ENCODE data around the gene WAS. TPM values are rescaled to one million over a fixed set of nuclear protein-coding genes. Genes with fewer than 3 reads are reported as not detected.

The WAS gene
- total and polyA plus RNA-seq, 2 of the 8 experiments (the other 6 are each of a cell fraction or from before 2014, with no cell fraction given): 0.63 to 0.65 TPM

- H3K4ac ChIP-seq (replicated peaks; ENCODE audit: insufficient read length, low read depth, low read length): no peak overlapping the region
- no peak overlapping the region for H4K91ac ChIP-seq (replicated peaks; ENCODE audit: insufficient read length, low read length)
- H3K36me3 ChIP-seq (ENCODE audit: control insufficient read depth in 2 of 4, insufficient read depth in 4 of 4, low read length in 3 of 4): no peaks in the 10 kb centered on the region
- WGBS, 2 experiments (ENCODE audit: extremely low coverage in 1 of 2, insufficient coverage in 1 of 2, insufficient read length in 1 of 2, insufficient replicate concordance in 2 of 2, low coverage in 1 of 2, low lambda C conversion rate in 2 of 2, missing lambda C conversion rate in 1 of 2): 87% methylated on average over 4 of the region's 7 CpGs; no CpG with 5 or more reads in 1 of the 2 experiments
- no peak overlapping the region for H3K14ac ChIP-seq (ENCODE audit: insufficient read length)
- DNase-seq (ENCODE audit: low read depth in 1 of 2, low spot score in 2 of 2) (no peak), FAIRE-seq (no peak)
- H4K5ac ChIP-seq (ENCODE audit: insufficient read length, low read depth, low read length): no peak overlapping the region
- no peak overlapping the region for H3K18ac ChIP-seq (ENCODE audit: extremely low read depth, low read length)
- no peaks in the 10 kb centered on the region for H3K27me3 ChIP-seq (replicated peaks in 1 of 4; ENCODE audit: control insufficient read depth in 3 of 4, extremely low read depth in 1 of 4, insufficient read depth in 3 of 4, low read length in 3 of 4)
- H2BK12ac ChIP-seq (ENCODE audit: low read depth, low read length): no peak overlapping the region
- ChIA-PET POLR2A (ENCODE audit: partially characterized antibody) (interaction anchor here (0.8 to 1.7 kb wide), 4 partner anchors 9 to 29 kb away, joined by 3 to 8 read pairs (median 4); no protein-coding TSS in a partner anchor), CTCF (ENCODE audit: partially characterized antibody) (no interaction called here)
- H3K4me2 ChIP-seq (ENCODE audit: insufficient read depth in 1 of 2, low read depth in 2 of 2, low read length in 2 of 2): peak overlapping the region; percentile 82 to 83
- peak overlapping the region in 3 of 4 experiments; percentile 61 to 82 (median 78); a peak in 5 of 7 replicates for H3K9ac ChIP-seq (replicated peaks in 1 of 4; ENCODE audit: extremely low read depth in 1 of 4, low read depth in 3 of 4, low read length in 3 of 4)
- no peak overlapping the region for H4K8ac ChIP-seq (ENCODE audit: extremely low read depth, insufficient read depth, low read length)
- H3K27ac ChIP-seq (ENCODE audit: low read depth, low read length): peak overlapping the region; percentile 79
- peak overlapping the region; percentile 60 for H2BK5ac ChIP-seq (ENCODE audit: low read depth, low read length)
- peaks cover 0 to 4% (median 0%) of the 10 kb centered on the region in 4 experiments; a peak in 1 of 7 replicates for H3K4me1 ChIP-seq (replicated peaks in 1 of 4; ENCODE audit: control insufficient read depth in 3 of 4, insufficient read depth in 4 of 4, low read length in 3 of 4)
- H3K23ac ChIP-seq (ENCODE audit: insufficient read length): no peak overlapping the region
- H3K79me2 ChIP-seq (ENCODE audit: control insufficient read depth in 1 of 2, insufficient read depth in 2 of 2, low read length in 2 of 2): no peaks in the 10 kb centered on the region
- 0 out of 2 replicates have a peak overlapping the region, but pooled peaks have one; percentile 81 for H2AFZ ChIP-seq (ENCODE audit: low read length)
- no peak overlapping the region for H2AK5ac ChIP-seq (ENCODE audit: low read depth, low read length)
- no peak overlapping the region for H2BK120ac ChIP-seq (replicated peaks; ENCODE audit: low read depth, low read length)
- H3K4me3 ChIP-seq (ENCODE audit: extremely low read depth in 1 of 4, insufficient read depth in 2 of 4, low read depth in 3 of 4, low read length in 4 of 4): peak overlapping the region; percentile 65 to 91 (median 83); a peak in 6 of 8 replicates
- no peaks in the 10 kb centered on the region for H3K9me3 ChIP-seq (ENCODE audit: insufficient read depth in 2 of 2, low read depth in 1 of 2, low read length in 1 of 2)
- no peaks in the 10 kb centered on the region for H4K20me1 ChIP-seq (replicated peaks in 1 of 2; ENCODE audit: control insufficient read depth in 1 of 2, insufficient read depth in 2 of 2, low read length in 2 of 2)
- no peaks in the 10 kb centered on the region for H3K79me1 ChIP-seq (ENCODE audit: low read depth, low read length)
- H2BK20ac ChIP-seq (ENCODE audit: low read length): no peak overlapping the region
- no peak overlapping the region for H3K56ac ChIP-seq (replicated peaks; ENCODE audit: insufficient read length, low read depth, low read length)
- H3K23me2 ChIP-seq (ENCODE audit: low read depth, low read length): peaks cover 5% of the 10 kb centered on the region; the same call in 1 of the 2 replicates
- H2BK15ac ChIP-seq (ENCODE audit: low read length): no peak overlapping the region
- no peak for TF ChIP-seq POLR2A (IDR thresholded peaks at IDR 0.05; ENCODE audit: control extremely low read depth in 1 of 2, low read depth in 2 of 2, low read length in 2 of 2)
- no peak for TF ChIP-seq ASH2L (IDR thresholded peaks at IDR 0.05; ENCODE audit: low read length)
- no peak for TF ChIP-seq TAF1 (IDR thresholded peaks at IDR 0.05; ENCODE audit: low read depth, low read length)
- TF ChIP-seq FOSL1 (IDR thresholded peaks at IDR 0.05; ENCODE audit: insufficient read depth, low read depth, low read length): no peak
- TF ChIP-seq KDM5A (IDR thresholded peaks at IDR 0.05; ENCODE audit: low read length): no peak
- TF ChIP-seq EGR1 (IDR thresholded peaks at IDR 0.05; ENCODE audit: borderline replicate concordance, low read depth, low read length): no peak
- no peak for TF ChIP-seq SP1 (IDR thresholded peaks at IDR 0.05; ENCODE audit: low read depth, low read length)
- TF ChIP-seq SUZ12 (IDR thresholded peaks at IDR 0.05; ENCODE audit: low read length): no peak
- TF ChIP-seq GTF2F1 (IDR thresholded peaks at IDR 0.05; ENCODE audit: borderline replicate concordance, low read depth, low read length): no peak
- TF ChIP-seq CHD1 (IDR thresholded peaks at IDR 0.05; ENCODE audit: low read depth, low read length): no peak
- TF ChIP-seq TEAD4 (IDR thresholded peaks at IDR 0.05; ENCODE audit: low read depth, low read length): no peak
- TF ChIP-seq BCL11A (IDR thresholded peaks at IDR 0.05; ENCODE audit: low read depth in 2 of 2, low read length in 2 of 2): no peak
- no peak for TF ChIP-seq YY1 (IDR thresholded peaks at IDR 0.05; ENCODE audit: low read depth, low read length)
- TF ChIP-seq EZH2 (IDR thresholded peaks at IDR 0.05; ENCODE audit: low read depth, low read length, severe bottlenecking): no peak
Measured at GRCh38 chrX:48737940-48738339, 54.3 kb downstream of the WAS start.

All from H1 (cell line).